PC-3 (cell line): ENCODE data around the gene CARMIL1.

Source experiments
- EZH2 ChIP-seq: fragments of 300-600 bp; sonication (generic); IDR thresholded peaks from one replicate; pipeline ENCODE4 v1.6.1; 2017; ENCODE audit warnings: antibody characterized with exemption, mild to moderate bottlenecking, low read length; ENCODE audit not compliant: unreplicated experiment
- EZH2phosphoT487 ChIP-seq: fragments of 300-600 bp; sonication (generic); IDR thresholded peaks from 2 replicates; pipeline ENCODE4 v1.6.1; 2018; ENCODE audit warnings: mild to moderate bottlenecking, antibody characterized with exemption, low read length, borderline replicate concordance
- TF ChIP-seq, protein P1 (sequence below): fragments of 300-600 bp; sonication (generic); conservative IDR thresholded peaks from 2 replicates; pipeline ENCODE4 v1.5.1; 2017; ENCODE audit warnings: antibody characterized with exemption, low read depth, mild to moderate bottlenecking, low read length

- TF ChIP-seq, protein P1, sequence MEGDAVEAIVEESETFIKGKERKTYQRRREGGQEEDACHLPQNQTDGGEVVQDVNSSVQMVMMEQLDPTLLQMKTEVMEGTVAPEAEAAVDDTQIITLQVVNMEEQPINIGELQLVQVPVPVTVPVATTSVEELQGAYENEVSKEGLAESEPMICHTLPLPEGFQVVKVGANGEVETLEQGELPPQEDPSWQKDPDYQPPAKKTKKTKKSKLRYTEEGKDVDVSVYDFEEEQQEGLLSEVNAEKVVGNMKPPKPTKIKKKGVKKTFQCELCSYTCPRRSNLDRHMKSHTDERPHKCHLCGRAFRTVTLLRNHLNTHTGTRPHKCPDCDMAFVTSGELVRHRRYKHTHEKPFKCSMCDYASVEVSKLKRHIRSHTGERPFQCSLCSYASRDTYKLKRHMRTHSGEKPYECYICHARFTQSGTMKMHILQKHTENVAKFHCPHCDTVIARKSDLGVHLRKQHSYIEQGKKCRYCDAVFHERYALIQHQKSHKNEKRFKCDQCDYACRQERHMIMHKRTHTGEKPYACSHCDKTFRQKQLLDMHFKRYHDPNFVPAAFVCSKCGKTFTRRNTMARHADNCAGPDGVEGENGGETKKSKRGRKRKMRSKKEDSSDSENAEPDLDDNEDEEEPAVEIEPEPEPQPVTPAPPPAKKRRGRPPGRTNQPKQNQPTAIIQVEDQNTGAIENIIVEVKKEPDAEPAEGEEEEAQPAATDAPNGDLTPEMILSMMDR = no peak
- TF ChIP-seq EZH2phosphoT487 (no peak), EZH2 (no peak)
Observed at GRCh38 chr6:25309886-25310285, 30.7 kb downstream of the CARMIL1 start.
